GM23338 (cell line): ENCODE measurements around the gene MTA3. TPM values are rescaled to one million over a fixed set of nuclear protein-coding genes. Genes with fewer than 3 reads are reported as not detected.

Experiments used
- ATAC-seq: fragments of 200-7000 bp; cut with Tn5 transposase; 3 replicates; pipeline ENCODE4 v1.9.1; 2020
- DNase-seq: peaks from one replicate; pipeline ENCODE4 v3.0.0-alpha.2; 2015; ENCODE audit warnings: low spot score
- H2AFZ ChIP-seq: fragments of 200-600 bp; sonication (generic); 2 replicates; pipeline ENCODE4 v1.8.0; 2016; ENCODE audit warnings: antibody characterized with exemption, mild to moderate bottlenecking, moderate library complexity
- H3F3A ChIP-seq: fragments of 200-600 bp; sonication (generic); replicated peaks from 2 replicates; pipeline ENCODE4 v1.8.0; 2017; ENCODE audit warnings: antibody characterized with exemption, mixed run types, low read depth
- H3K27ac ChIP-seq: fragments of 200-600 bp; sonication (generic); 2 replicates; pipeline ENCODE4 v1.6.1; 2016; ENCODE audit warnings: low read depth
- H3K27me3 ChIP-seq: fragments of 200-600 bp; sonication (generic); 2 replicates; pipeline ENCODE4 v1.8.0; 2016; ENCODE audit warnings: mild to moderate bottlenecking, mixed run types, moderate library complexity; ENCODE audit not compliant: insufficient read depth
- H3K36me3 ChIP-seq: fragments of 200-600 bp; sonication (generic); 2 replicates; pipeline ENCODE4 v1.8.0; 2016; ENCODE audit warnings: mild to moderate bottlenecking; ENCODE audit not compliant: insufficient read depth
- H3K4me1 ChIP-seq: fragments of 200-600 bp; sonication (generic); 2 replicates; pipeline ENCODE4 v1.8.0; 2016; ENCODE audit warnings: mild to moderate bottlenecking, moderate library complexity; ENCODE audit not compliant: insufficient read depth
- H3K4me2 ChIP-seq: fragments of 200-600 bp; sonication (generic); 2 replicates; pipeline ENCODE4 v1.7.1; 2017; ENCODE audit warnings: mixed run types
- H3K4me3 ChIP-seq: fragments of 200-600 bp; sonication (generic); 2 replicates; pipeline ENCODE4 v1.6.1; 2016; ENCODE audit warnings: mixed run types
- H3K79me2 ChIP-seq: fragments of 200-600 bp; sonication (generic); replicated peaks from 2 replicates; pipeline ENCODE4 v1.8.0; 2017; ENCODE audit warnings: mild to moderate bottlenecking; ENCODE audit not compliant: insufficient read depth
- H3K9me2 ChIP-seq: fragments of 200-600 bp; sonication (generic); 2 replicates; pipeline ENCODE4 v1.8.0; 2017; ENCODE audit not compliant: insufficient read depth
- H4K20me1 ChIP-seq: fragments of 200-600 bp; sonication (generic); replicated peaks from 2 replicates; pipeline ENCODE4 v1.8.0; 2017; ENCODE audit warnings: mild to moderate bottlenecking; ENCODE audit not compliant: insufficient read depth
- H3K27ac Mint-ChIP-seq: 2 replicates; pipeline ENCODE4 v1.8.0; 2020; ENCODE audit warnings: inconsistent platforms, mild to moderate bottlenecking, moderate library complexity, mixed read lengths
- H3K27me3 Mint-ChIP-seq: 3 replicates; pipeline ENCODE4 v1.8.0; 2022; ENCODE audit warnings: low read depth, mild to moderate bottlenecking, moderate library complexity, mixed read lengths, inconsistent platforms; ENCODE audit not compliant: insufficient read depth, poor library complexity
- H3K36me3 Mint-ChIP-seq: 3 replicates; pipeline ENCODE4 v1.8.0; 2021; ENCODE audit warnings: low read depth, mild to moderate bottlenecking, inconsistent platforms, moderate library complexity, mixed read lengths
- H3K4me1 Mint-ChIP-seq: 3 replicates; pipeline ENCODE4 v1.8.0; 2020; ENCODE audit warnings: mild to moderate bottlenecking, inconsistent platforms, mixed read lengths
- H3K4me3 Mint-ChIP-seq: 3 replicates; pipeline ENCODE4 v1.8.0; 2021; ENCODE audit warnings: moderate library complexity, mild to moderate bottlenecking, inconsistent platforms, mixed read lengths
- H3K9me3 Mint-ChIP-seq: 3 replicates; pipeline ENCODE4 v1.8.0; 2020; ENCODE audit warnings: moderate library complexity, mild to moderate bottlenecking, inconsistent platforms, mixed read lengths
- CREB1 ChIP-seq: fragments of 250-450 bp; sonication (Bioruptor Pico); IDR thresholded peaks from 2 replicates; pipeline ENCODE4 v1.5.0; 2020; ENCODE audit warnings: low read depth, mild to moderate bottlenecking, moderate library complexity
- EZH2 ChIP-seq: fragments of 200-600 bp; sonication (generic); IDR thresholded peaks from one replicate; pipeline ENCODE4 v1.8.0; 2017; ENCODE audit warnings: antibody characterized with exemption, mild to moderate bottlenecking, low read depth; ENCODE audit not compliant: unreplicated experiment
- EZH2phosphoT487 ChIP-seq: fragments of 200-600 bp; sonication (generic); IDR thresholded peaks from one replicate; pipeline ENCODE4 v1.8.1; 2018; ENCODE audit warnings: antibody characterized with exemption; ENCODE audit not compliant: unreplicated experiment
- JUNB ChIP-seq: IDR thresholded peaks from one replicate; pipeline ENCODE4 v1.6.1; 2016; ENCODE audit warnings: antibody characterized with exemption; ENCODE audit not compliant: unreplicated experiment
- NANOG ChIP-seq: IDR thresholded peaks from 2 replicates; pipeline ENCODE4 v1.6.1; 2016; ENCODE audit warnings: antibody characterized with exemption, borderline replicate concordance
- POLR2AphosphoS5 ChIP-seq: IDR thresholded peaks from 2 replicates; pipeline ENCODE4 v1.6.1; 2016; ENCODE audit warnings: antibody characterized with exemption, low read depth
- STAT1 ChIP-seq: IDR thresholded peaks from one replicate; pipeline ENCODE4 v1.6.1; 2016; ENCODE audit warnings: antibody characterized with exemption; ENCODE audit not compliant: unreplicated experiment
- ZNF114 ChIP-seq: fragments of 250-450 bp; sonication (Bioruptor Pico); IDR thresholded peaks from 2 replicates; pipeline ENCODE4 v1.5.0; 2020; ENCODE audit warnings: mild to moderate bottlenecking, moderate library complexity
- ZNF331 ChIP-seq: fragments of 250-450 bp; sonication (Bioruptor Pico); IDR thresholded peaks from 2 replicates; pipeline ENCODE4 v1.5.0; 2020; ENCODE audit warnings: low read depth, mild to moderate bottlenecking, moderate library complexity
- polyA plus RNA-seq: library from polyadenylated mRNA; unstranded; fragments of >200 nt; fragmentation: Nextera tagmentation; extraction: Ambion mirVana; gene quantifications from 2 replicates; pipeline ENCODE4 v1.2.1, GENCODE V29; 2016
- total RNA-seq: library from RNA; depleted of rRNA; stranded (reverse); fragments of >200 nt; shearing (Covaris generic); gene quantifications from 2 replicates; pipeline ENCODE4 v1.2.3, GENCODE V29; 2014
- TF ChIP-seq, protein P1 (sequence below): IDR thresholded peaks from one replicate; pipeline ENCODE4 v1.6.1; 2018; ENCODE audit warnings: antibody characterized with exemption; ENCODE audit not compliant: unreplicated experiment
- TF ChIP-seq, protein P2 (sequence below): IDR thresholded peaks from 2 replicates; pipeline ENCODE4 v1.6.1; 2016; ENCODE audit warnings: antibody characterized with exemption
- TF ChIP-seq, protein P3 (sequence below), 2 experiments: fragments of 200-600 bp in 1 of 2; sonication (generic) in 1 of 2; conservative IDR thresholded peaks; 2 replicates each; pipeline versions ENCODE4 v1.5.1 to v1.6.1; 2016 to 2017; ENCODE audit warnings: antibody characterized with exemption in 2 of 2, low read depth in 2 of 2, mild to moderate bottlenecking in 2 of 2, moderate library complexity in 1 of 2
- TF ChIP-seq, protein P4 (sequence below): fragments of 250-450 bp; sonication (Bioruptor Pico); IDR thresholded peaks from 2 replicates; pipeline ENCODE4 v1.5.0; 2020; ENCODE audit warnings: mild to moderate bottlenecking, moderate library complexity

Gene MTA3
- total and polyA plus RNA-seq, 2 experiments from 2014 or later = 162 to 208 TPM

DNA sequence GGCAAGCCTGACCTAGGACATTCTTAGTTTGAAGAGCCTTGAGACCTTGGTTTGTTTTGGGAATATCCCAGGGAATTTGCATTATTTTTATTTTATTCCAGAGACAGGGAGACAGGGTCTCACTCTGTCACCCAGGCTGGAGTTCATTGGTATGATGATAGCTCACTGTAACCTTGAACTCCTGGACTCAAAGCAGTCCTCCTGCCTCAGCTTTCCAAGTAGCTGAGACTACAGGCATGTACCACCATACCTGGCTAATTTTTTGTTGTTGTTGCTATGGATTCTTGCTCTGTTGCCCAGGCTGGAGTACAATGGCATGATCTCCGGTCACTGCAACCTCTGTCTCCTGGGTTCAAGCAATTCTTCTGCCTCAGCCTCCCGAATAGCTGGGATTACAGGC, 4.8 kb downstream of the MTA3 start:
- no peak overlapping the region for H3K4me3 Mint-ChIP-seq
- H3K4me1 Mint-ChIP-seq = peaks cover 12% of the 10 kb centered on the region
- Histone ChIP-seq H3K27me3 (no peaks in the 10 kb centered on the region), H3K9me2 (no peaks in the 10 kb centered on the region), H3F3A (0 out of 2 replicates have a peak, but pooled peaks cover 10% of the 10 kb centered on the region), H3K4me1 (peaks cover 10% of the 10 kb centered on the region), H3K4me2 (no peak overlapping the region), H4K20me1 (peaks cover 46% of the 10 kb centered on the region), H3K4me3 (no peak overlapping the region), H2AFZ (no peak overlapping the region), H3K36me3 (peaks cover 50% of the 10 kb centered on the region), H3K27ac (peak overlapping the region; percentile 52; the same call in 1 of the 2 replicates), H3K79me2 (peaks cover 92% of the 10 kb centered on the region)
- DNase-seq (no peak), ATAC-seq (no peak)
- TF ChIP-seq, protein P1, sequence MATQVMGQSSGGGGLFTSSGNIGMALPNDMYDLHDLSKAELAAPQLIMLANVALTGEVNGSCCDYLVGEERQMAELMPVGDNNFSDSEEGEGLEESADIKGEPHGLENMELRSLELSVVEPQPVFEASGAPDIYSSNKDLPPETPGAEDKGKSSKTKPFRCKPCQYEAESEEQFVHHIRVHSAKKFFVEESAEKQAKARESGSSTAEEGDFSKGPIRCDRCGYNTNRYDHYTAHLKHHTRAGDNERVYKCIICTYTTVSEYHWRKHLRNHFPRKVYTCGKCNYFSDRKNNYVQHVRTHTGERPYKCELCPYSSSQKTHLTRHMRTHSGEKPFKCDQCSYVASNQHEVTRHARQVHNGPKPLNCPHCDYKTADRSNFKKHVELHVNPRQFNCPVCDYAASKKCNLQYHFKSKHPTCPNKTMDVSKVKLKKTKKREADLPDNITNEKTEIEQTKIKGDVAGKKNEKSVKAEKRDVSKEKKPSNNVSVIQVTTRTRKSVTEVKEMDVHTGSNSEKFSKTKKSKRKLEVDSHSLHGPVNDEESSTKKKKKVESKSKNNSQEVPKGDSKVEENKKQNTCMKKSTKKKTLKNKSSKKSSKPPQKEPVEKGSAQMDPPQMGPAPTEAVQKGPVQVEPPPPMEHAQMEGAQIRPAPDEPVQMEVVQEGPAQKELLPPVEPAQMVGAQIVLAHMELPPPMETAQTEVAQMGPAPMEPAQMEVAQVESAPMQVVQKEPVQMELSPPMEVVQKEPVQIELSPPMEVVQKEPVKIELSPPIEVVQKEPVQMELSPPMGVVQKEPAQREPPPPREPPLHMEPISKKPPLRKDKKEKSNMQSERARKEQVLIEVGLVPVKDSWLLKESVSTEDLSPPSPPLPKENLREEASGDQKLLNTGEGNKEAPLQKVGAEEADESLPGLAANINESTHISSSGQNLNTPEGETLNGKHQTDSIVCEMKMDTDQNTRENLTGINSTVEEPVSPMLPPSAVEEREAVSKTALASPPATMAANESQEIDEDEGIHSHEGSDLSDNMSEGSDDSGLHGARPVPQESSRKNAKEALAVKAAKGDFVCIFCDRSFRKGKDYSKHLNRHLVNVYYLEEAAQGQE = no peak
- TF ChIP-seq JUNB (no peak), EZH2phosphoT487 (no peak), EZH2 (no peak), ZNF114 (CRISPR knock-in tag) (no peak), POLR2AphosphoS5 (no peak), NANOG (no peak), STAT1 (no peak), ZNF331 (no peak), CREB1 (CRISPR knock-in tag) (no peak)
- TF ChIP-seq, protein P2, sequence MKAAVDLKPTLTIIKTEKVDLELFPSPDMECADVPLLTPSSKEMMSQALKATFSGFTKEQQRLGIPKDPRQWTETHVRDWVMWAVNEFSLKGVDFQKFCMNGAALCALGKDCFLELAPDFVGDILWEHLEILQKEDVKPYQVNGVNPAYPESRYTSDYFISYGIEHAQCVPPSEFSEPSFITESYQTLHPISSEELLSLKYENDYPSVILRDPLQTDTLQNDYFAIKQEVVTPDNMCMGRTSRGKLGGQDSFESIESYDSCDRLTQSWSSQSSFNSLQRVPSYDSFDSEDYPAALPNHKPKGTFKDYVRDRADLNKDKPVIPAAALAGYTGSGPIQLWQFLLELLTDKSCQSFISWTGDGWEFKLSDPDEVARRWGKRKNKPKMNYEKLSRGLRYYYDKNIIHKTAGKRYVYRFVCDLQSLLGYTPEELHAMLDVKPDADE = no peak
- TF ChIP-seq, protein P3, sequence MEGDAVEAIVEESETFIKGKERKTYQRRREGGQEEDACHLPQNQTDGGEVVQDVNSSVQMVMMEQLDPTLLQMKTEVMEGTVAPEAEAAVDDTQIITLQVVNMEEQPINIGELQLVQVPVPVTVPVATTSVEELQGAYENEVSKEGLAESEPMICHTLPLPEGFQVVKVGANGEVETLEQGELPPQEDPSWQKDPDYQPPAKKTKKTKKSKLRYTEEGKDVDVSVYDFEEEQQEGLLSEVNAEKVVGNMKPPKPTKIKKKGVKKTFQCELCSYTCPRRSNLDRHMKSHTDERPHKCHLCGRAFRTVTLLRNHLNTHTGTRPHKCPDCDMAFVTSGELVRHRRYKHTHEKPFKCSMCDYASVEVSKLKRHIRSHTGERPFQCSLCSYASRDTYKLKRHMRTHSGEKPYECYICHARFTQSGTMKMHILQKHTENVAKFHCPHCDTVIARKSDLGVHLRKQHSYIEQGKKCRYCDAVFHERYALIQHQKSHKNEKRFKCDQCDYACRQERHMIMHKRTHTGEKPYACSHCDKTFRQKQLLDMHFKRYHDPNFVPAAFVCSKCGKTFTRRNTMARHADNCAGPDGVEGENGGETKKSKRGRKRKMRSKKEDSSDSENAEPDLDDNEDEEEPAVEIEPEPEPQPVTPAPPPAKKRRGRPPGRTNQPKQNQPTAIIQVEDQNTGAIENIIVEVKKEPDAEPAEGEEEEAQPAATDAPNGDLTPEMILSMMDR (conservative IDR thresholded peaks at IDR 0.05; ENCODE audit: low read depth in 2 of 2) = no peak
- TF ChIP-seq, protein P4, sequence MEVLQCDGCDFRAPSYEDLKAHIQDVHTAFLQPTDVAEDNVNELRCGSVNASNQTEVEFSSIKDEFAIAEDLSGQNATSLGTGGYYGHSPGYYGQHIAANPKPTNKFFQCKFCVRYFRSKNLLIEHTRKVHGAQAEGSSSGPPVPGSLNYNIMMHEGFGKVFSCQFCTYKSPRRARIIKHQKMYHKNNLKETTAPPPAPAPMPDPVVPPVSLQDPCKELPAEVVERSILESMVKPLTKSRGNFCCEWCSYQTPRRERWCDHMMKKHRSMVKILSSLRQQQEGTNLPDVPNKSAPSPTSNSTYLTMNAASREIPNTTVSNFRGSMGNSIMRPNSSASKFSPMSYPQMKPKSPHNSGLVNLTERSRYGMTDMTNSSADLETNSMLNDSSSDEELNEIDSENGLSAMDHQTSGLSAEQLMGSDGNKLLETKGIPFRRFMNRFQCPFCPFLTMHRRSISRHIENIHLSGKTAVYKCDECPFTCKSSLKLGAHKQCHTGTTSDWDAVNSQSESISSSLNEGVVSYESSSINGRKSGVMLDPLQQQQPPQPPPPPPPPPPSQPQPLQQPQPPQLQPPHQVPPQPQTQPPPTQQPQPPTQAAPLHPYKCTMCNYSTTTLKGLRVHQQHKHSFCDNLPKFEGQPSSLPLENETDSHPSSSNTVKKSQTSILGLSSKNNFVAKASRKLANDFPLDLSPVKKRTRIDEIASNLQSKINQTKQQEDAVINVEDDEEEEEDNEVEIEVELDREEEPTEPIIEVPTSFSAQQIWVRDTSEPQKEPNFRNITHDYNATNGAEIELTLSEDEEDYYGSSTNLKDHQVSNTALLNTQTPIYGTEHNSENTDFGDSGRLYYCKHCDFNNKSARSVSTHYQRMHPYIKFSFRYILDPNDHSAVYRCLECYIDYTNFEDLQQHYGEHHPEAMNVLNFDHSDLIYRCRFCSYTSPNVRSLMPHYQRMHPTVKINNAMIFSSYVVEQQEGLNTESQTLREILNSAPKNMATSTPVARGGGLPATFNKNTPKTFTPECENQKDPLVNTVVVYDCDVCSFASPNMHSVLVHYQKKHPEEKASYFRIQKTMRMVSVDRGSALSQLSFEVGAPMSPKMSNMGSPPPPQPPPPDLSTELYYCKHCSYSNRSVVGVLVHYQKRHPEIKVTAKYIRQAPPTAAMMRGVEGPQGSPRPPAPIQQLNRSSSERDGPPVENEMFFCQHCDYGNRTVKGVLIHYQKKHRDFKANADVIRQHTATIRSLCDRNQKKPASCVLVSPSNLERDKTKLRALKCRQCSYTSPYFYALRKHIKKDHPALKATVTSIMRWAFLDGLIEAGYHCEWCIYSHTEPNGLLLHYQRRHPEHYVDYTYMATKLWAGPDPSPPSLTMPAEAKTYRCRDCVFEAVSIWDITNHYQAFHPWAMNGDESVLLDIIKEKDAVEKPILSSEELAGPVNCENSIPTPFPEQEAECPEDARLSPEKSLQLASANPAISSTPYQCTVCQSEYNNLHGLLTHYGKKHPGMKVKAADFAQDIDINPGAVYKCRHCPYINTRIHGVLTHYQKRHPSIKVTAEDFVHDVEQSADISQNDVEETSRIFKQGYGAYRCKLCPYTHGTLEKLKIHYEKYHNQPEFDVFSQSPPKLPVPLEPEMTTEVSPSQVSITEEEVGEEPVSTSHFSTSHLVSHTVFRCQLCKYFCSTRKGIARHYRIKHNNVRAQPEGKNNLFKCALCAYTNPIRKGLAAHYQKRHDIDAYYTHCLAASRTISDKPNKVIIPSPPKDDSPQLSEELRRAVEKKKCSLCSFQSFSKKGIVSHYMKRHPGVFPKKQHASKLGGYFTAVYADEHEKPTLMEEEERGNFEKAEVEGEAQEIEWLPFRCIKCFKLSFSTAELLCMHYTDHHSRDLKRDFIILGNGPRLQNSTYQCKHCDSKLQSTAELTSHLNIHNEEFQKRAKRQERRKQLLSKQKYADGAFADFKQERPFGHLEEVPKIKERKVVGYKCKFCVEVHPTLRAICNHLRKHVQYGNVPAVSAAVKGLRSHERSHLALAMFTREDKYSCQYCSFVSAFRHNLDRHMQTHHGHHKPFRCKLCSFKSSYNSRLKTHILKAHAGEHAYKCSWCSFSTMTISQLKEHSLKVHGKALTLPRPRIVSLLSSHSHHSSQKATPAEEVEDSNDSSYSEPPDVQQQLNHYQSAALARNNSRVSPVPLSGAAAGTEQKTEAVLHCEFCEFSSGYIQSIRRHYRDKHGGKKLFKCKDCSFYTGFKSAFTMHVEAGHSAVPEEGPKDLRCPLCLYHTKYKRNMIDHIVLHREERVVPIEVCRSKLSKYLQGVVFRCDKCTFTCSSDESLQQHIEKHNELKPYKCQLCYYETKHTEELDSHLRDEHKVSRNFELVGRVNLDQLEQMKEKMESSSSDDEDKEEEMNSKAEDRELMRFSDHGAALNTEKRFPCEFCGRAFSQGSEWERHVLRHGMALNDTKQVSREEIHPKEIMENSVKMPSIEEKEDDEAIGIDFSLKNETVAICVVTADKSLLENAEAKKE (CRISPR knock-in tag) = no peak
- peaks cover 13% of the 10 kb centered on the region for H3K27me3 Mint-ChIP-seq
- no peaks in the 10 kb centered on the region for H3K9me3 Mint-ChIP-seq
- peaks cover 86% of the 10 kb centered on the region for H3K36me3 Mint-ChIP-seq
- no peak overlapping the region for H3K27ac Mint-ChIP-seq
